NCI-H1694 treated with DMSO at 0.1 percent for 48 hours (cell line): Measurements from ENCODE around the gene APOE.
"Not testable (repeated sequence)": the region's sequence is repeated elsewhere in the genome, so short reads cannot be mapped to it uniquely, and the experiment has no call there.

Experiments used
- DNase-seq: peaks from one replicate; lab custom pipeline; 2025; lab: John Stamatoyannopoulos, UW

Gene APOE

DNA sequence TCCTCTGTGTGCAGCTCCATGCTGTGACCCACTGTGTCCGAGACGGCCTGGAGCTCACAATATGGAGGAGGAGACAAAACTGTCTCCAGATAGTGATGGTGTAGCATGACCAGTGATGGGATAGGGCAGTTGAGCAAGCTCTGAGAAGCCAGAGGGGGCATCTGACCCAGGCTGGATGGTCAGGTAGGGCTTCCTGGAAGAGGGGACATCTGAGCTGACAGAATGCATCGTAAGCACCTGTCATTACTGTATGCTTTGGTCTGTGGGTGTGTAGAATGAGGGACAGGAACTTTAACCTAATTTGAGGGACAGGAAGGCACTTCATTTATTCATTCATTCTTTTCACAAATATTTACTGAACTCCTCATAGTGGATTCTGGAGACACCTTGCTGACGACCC is 21.0 kb upstream of the APOE start:
- no peak for DNase-seq

- DNase-seq, result no peak
These were observed 19.5 kb upstream of the APOE start for GRCh38 chr19:44886141-44886540.

DNA sequence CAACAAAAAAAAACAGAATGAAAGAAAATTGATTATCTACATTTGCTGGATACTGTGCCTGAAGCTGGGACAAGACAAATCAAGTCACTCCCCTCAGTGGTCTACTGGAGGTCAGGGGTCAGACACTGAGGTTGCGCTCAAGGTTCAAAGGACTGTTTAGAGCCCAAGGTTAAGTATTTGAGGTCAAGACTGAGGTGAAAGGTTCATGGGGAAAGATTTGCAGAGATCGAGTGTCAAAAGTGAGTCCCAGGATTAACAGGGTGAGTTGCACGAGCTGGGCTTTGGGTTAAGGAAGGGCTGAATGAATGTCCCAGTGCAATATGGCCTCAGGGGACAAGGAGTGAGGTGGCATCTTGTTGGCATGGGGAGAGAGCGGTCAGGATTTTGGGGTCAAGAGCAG is 17.9 kb upstream of the APOE start:
- DNase-seq, result no peak

GRCh38 chr19:44888335-44888734 is 17.3 kb upstream of the APOE start:
- DNase-seq, result not testable (repeated sequence)

DNA sequence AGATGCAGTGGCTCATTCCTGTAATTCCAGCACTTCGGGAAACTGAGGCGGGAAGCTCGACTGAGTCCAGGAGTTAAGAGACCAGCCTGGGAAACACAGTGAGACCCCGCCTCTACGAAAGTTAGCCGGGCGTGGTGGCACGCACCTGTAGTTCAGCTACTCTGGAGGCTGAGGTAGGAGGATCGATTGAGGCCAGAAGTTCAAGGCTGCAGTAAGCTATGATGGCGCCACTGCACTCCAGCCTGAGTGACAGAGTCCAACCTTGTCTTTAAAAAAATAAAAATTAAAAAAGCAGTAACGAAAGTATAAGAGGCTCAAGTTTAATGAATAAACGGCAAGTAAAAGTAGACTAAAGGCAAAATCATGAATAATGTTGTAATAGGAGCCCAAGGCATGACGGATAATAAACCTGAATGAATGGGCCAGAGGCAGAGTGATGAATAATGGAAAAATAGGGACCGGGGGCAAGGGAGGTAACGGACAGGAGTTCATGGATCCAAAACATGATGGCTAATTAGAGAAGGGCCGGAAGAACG is 15.7 kb upstream of the APOE start:
- DNase-seq, result no peak

- DNase-seq, result peak; percentile 100
These were observed 15.1 kb upstream of the APOE start for GRCh38 chr19:44890366-44891015.

DNA sequence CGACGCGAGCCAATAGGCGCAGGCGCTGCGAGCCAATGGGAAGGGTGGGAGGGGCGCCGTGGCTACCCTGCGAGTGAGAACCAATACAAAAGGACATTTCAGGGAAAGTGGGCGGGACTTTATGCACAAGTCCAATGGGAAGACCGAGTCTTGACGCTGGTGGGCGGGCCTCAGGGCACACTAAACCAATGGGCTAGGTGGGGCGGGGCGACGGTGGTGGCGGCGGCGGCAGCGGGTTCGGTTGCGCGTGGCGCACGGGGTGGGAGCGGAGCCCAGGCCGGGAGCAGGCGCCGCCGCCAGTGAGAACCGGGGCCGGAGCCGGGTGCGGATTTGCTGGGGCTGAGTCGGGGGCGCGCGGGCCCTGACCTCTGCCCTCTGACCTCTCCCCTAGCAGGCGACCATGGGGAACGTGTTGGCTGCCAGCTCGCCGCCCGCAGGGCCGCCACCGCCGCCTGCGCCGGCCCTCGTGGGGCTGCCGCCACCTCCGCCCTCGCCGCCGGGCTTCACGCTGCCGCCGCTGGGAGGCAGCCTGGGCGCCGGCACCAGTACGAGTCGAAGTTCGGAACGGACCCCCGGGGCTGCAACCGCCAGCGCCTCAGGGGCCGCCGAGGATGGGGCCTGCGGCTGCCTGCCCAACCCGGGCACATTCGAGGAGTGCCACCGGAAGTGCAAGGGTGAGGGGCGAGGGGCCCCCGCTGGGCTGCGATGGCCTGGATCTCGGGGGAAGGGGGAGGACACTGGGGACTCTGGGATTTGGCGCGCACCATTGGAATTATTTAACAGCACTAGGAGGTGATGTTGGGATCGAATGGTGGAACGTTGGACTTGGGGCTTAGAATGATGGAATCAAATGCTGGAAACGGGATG is 14.3 kb upstream of the APOE start, which contains the start of gene TOMM40:
Gene TOMM40, plus strand, starts transcription at position 239 of the 867 bp plus-strand sequence. Its CDS starts 162 bp downstream, at position 401.
- peak; percentile 100 for DNase-seq

DNA sequence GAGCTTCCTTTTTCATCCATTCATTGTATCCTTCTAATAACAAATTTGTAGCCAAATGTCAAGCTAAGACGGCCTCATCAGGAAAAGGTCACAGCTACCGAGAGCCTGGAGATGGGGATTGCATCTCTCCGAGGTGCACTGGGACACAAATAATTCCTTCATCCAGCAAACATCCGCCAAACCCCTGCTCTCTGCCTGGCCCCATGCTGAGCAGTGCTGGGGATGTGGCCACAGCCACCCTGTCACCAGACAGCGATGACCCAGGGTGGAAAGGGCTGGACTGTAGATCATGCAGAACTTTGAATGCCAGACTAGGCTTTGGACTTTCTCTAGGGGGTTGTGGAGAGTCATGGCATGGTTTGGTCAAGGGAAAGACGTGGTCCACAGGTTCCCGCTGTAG is 12.7 kb upstream of the APOE start:
- no peak for DNase-seq

DNA sequence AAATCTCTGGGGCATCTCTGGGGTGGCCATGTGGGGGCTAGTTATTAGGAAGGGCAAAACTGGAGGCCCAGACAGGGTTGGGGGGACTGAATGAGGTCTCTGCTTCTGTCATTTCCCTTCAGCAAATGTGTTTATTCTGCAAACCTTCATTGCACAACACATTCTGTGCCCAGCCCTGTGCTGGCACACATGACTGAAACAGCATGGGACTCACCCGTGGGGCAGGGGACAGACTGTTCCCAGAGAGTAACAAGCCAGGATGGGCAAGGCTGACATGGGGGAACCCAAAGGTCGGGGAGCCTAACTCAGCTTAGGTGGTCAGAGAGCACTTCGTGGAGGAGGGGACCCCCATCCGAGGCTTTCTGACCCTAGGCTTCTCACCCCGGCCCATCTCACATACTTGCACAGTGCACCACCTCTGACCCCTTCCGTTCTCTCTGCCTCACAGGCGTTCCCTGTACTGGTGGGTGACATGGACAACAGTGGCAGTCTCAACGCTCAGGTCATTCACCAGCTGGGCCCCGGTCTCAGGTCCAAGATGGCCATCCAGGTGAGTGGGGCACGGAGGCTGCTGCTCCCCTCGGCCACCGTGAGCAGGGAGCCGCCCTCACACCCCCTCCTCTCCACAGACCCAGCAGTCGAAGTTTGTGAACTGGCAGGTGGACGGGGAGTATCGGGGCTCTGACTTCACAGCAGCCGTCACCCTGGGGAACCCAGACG is 12.1 kb upstream of the APOE start:
- no peak for DNase-seq

DNA sequence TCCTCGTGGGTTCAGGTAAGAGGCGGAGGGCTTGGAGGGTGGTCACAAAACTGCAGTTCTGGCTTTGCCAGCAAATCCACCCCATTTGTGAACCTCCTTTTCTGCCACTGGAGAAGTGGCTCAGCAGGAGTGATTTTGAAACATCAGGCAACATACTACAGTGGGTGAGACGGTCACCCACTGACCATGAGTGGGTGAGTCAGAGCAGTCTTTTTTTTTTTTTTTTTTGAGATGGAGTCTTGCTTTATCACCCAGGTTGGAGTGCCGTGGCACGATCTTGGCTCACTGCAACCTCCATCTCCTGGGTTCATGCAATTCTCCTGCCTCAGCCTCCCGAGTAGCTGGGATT is 11.6 kb upstream of the APOE start:
- no peak for DNase-seq

DNA sequence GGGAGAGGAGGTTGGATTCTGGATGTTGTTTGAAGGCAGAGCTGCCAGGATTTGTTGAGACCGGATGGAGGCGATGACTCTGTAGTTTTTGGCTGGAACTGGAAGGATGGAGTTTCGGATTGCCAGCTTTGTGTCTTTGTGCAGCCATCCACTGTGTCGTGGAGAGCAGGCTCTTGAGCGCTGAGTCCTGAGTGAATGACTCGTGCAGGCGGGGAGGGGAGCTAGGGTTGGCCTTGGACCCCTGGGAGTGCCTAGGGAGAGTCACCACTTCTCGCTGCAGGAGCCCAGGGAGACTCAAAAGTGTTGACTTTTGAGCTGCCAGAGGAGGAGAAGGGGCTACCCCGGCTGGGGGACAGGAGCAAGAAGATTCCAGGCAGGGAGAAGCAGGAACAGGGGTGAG is 10.7 kb upstream of the APOE start:
- no peak for DNase-seq

GRCh38 chr19:44897835-44898234 is 7.8 kb upstream of the APOE start:
- DNase-seq, result no peak

- DNase-seq, result no peak
These were observed 5.0 kb upstream of the APOE start for GRCh38 chr19:44900328-44901244.

DNA sequence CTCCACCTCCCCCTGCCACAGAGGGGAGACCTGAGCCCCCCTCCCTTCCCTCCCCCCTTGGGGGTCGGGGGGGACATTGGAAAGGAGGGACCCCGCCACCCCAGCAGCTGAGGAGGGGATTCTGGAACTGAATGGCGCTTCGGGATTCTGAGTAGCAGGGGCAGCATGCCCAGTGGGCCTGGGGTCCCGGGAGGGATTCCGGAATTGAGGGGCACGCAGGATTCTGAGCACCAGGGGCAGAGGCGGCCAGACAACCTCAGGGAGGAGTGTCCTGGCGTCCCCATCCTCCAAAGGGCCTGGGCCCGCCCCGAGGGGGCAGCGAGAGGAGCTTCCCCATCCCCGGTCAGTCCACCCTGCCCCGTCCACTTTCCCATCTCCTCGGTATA is 2.4 kb upstream of the APOE start:
- no peak for DNase-seq

GRCh38 chr19:44903602-44904425 is 1.8 kb upstream of the APOE start:
- peak; percentile 33 for DNase-seq

GRCh38 chr19:44904426-44904994 is 1.1 kb upstream of the APOE start:
- no peak for DNase-seq

DNA sequence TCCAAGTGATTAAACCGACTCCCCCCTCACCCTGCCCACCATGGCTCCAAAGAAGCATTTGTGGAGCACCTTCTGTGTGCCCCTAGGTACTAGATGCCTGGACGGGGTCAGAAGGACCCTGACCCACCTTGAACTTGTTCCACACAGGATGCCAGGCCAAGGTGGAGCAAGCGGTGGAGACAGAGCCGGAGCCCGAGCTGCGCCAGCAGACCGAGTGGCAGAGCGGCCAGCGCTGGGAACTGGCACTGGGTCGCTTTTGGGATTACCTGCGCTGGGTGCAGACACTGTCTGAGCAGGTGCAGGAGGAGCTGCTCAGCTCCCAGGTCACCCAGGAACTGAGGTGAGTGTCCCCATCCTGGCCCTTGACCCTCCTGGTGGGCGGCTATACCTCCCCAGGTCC is 2.0 kb downstream of the APOE start:
- no peak for DNase-seq

DNA sequence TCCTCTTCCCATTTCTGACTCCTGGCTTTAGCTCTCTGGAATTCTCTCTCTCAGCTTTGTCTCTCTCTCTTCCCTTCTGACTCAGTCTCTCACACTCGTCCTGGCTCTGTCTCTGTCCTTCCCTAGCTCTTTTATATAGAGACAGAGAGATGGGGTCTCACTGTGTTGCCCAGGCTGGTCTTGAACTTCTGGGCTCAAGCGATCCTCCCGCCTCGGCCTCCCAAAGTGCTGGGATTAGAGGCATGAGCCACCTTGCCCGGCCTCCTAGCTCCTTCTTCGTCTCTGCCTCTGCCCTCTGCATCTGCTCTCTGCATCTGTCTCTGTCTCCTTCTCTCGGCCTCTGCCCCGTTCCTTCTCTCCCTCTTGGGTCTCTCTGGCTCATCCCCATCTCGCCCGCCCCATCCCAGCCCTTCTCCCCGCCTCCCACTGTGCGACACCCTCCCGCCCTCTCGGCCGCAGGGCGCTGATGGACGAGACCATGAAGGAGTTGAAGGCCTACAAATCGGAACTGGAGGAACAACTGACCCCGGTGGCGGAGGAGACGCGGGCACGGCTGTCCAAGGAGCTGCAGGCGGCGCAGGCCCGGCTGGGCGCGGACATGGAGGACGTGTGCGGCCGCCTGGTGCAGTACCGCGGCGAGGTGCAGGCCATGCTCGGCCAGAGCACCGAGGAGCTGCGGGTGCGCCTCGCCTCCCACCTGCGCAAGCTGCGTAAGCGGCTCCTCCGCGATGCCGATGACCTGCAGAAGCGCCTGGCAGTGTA is 2.7 kb downstream of the APOE start:
- DNase-seq, result no peak

DNA sequence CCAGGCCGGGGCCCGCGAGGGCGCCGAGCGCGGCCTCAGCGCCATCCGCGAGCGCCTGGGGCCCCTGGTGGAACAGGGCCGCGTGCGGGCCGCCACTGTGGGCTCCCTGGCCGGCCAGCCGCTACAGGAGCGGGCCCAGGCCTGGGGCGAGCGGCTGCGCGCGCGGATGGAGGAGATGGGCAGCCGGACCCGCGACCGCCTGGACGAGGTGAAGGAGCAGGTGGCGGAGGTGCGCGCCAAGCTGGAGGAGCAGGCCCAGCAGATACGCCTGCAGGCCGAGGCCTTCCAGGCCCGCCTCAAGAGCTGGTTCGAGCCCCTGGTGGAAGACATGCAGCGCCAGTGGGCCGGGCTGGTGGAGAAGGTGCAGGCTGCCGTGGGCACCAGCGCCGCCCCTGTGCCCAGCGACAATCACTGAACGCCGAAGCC is 3.3 kb downstream of the APOE start:
- no peak for DNase-seq

- no peak for DNase-seq
These were observed 4.2 kb downstream of the APOE start for GRCh38 chr19:44909775-44910174.
